Common myeloid progenitor, CD34-positive (primary cell): ENCODE data around the gene DBNL.

Source experiments
- CTCF ChIA-PET: fragments of 350-600 bp; sonication (Branson Sonifier 250); formaldehyde crosslinking; loops from one replicate; lab custom pipeline; 2021; ENCODE audit warnings: antibody characterized with exemption; lab: Charles Lee
- POLR2A ChIA-PET: fragments of 350-600 bp; sonication (Branson Sonifier 250); formaldehyde crosslinking; loops from one replicate; lab custom pipeline; 2021; ENCODE audit warnings: antibody characterized with exemption; lab: Charles Lee
- DNase-seq, 3 donors: peaks; one replicate each; pipeline versions ENCODE4 v3.0.0 to v3.0.0-alpha.2; 2013
- H3K27ac ChIP-seq, 2 experiments: 1 replicate in 1 of 2; 2 replicates in 1 of 2; pipeline ENCODE4 v1.7.0; 2013; ENCODE audit warnings: inconsistent platforms in 2 of 2, low read length in 2 of 2, mild to moderate bottlenecking in 2 of 2, low read depth in 1 of 2, moderate library complexity in 1 of 2; ENCODE audit not compliant: severe bottlenecking in 2 of 2, insufficient read depth in 1 of 2, poor library complexity in 1 of 2
- H3K27me3 ChIP-seq, 5 experiments: replicated peaks in 2 of 5; 1 replicate in 3 of 5; 2 replicates in 2 of 5; pipeline versions ENCODE4 v1.6.1 to v1.7.0; 2013; ENCODE audit warnings: low read length in 4 of 5, mild to moderate bottlenecking in 2 of 5, moderate library complexity in 2 of 5, inconsistent platforms in 1 of 5; ENCODE audit not compliant: insufficient read depth in 5 of 5, control insufficient read depth in 4 of 5
- H3K36me3 ChIP-seq, 4 experiments: 1 replicate in 2 of 4; 2 replicates in 2 of 4; pipeline versions ENCODE4 v1.6.1 to v1.7.0; 2013; ENCODE audit warnings: low read length in 3 of 4, control low read depth in 1 of 4, mild to moderate bottlenecking in 1 of 4; ENCODE audit not compliant: control insufficient read depth in 4 of 4, insufficient read depth in 4 of 4
- H3K4me1 ChIP-seq, 4 experiments: 1 replicate in 3 of 4; 2 replicates in 1 of 4; pipeline versions ENCODE4 v1.6.1 to v1.7.1; 2013; ENCODE audit warnings: low read length in 3 of 4, mild to moderate bottlenecking in 3 of 4, control low read depth in 1 of 4, inconsistent platforms in 1 of 4, moderate library complexity in 1 of 4; ENCODE audit not compliant: control insufficient read depth in 4 of 4, insufficient read depth in 4 of 4; ENCODE audit errors: control extremely low read depth in 1 of 4
- H3K4me3 ChIP-seq, 7 experiments: 1 replicate in 4 of 7; 2 replicates in 3 of 7; pipeline versions ENCODE4 v1.5.1 to v1.7.0; 2013; ENCODE audit warnings: mild to moderate bottlenecking in 7 of 7, low read length in 6 of 7, moderate library complexity in 6 of 7, inconsistent platforms in 2 of 7, low read depth in 2 of 7, control low read depth in 1 of 7; ENCODE audit not compliant: insufficient read depth in 4 of 7, control insufficient read depth in 1 of 7; ENCODE audit errors: extremely low read depth in 1 of 7
- H3K9me3 ChIP-seq, 5 experiments: 1 replicate in 4 of 5; 2 replicates in 1 of 5; pipeline versions ENCODE4 v1.6.1 to v1.7.1; 2013; ENCODE audit warnings: low read length in 4 of 5, mild to moderate bottlenecking in 2 of 5, inconsistent platforms in 1 of 5, low read depth in 1 of 5, moderate library complexity in 1 of 5; ENCODE audit not compliant: control insufficient read depth in 4 of 5, insufficient read depth in 2 of 5; ENCODE audit errors: control extremely low read depth in 1 of 5
- whole genome bisulfite sequencing: methylation state at CpG from one replicate; pipeline ENCODE4 v1.1.5; 2013; ENCODE audit not compliant: insufficient coverage; 5-methylcytosine and 5-hydroxymethylcytosine counted together

DBNL gene

GRCh38 chr7:44078521-44078920 lies 34.0 kb downstream of the DBNL start:
- POLR2A ChIA-PET = no interaction called here
- no peaks in the 10 kb centered on the region for H3K27me3 ChIP-seq
- DNase-seq = no peak
- no peak overlapping the region for H3K27ac ChIP-seq
- H3K36me3 ChIP-seq = peaks cover 5 to 68% (median 43%) of the 10 kb centered on the region in 4 experiments
- no peaks in the 10 kb centered on the region for H3K9me3 ChIP-seq
- WGBS = 100% methylated on average over 6 of the region's 8 CpGs
- CTCF ChIA-PET = interaction anchor here (0.9 kb wide), 1 partner anchor 13 kb away, joined by 3 read pairs; no protein-coding TSS in a partner anchor
- peaks cover 3 to 35% (median 26%) of the 10 kb centered on the region in 4 experiments for H3K4me1 ChIP-seq
- no peak overlapping the region for H3K4me3 ChIP-seq

- ChIA-PET CTCF (interaction anchor here (1.4 to 2.1 kb wide), 2 partner anchors 28 to 117 kb away, joined by 3 to 6 read pairs; no protein-coding TSS in a partner anchor), POLR2A (interaction anchor here (0.5 kb wide), 1 partner anchor 758 kb away, joined by 3 read pairs; no protein-coding TSS in a partner anchor)
- DNase-seq = no peak
- Histone ChIP-seq H3K27me3 (no peaks in the 10 kb centered on the region), H3K4me1 (peaks cover 3 to 25% (median 17%) of the 10 kb centered on the region in 4 experiments), H3K27ac (no peak overlapping the region), H3K36me3 (peaks cover 5 to 58% (median 42%) of the 10 kb centered on the region in 4 experiments), H3K4me3 (no peak overlapping the region), H3K9me3 (no peaks in the 10 kb centered on the region)
- WGBS = 97% methylated on average over 6 of the region's 11 CpGs
These were observed 35.0 kb downstream of the DBNL start for GRCh38 chr7:44079331-44080021.

- Histone ChIP-seq H3K27me3 (no peaks in the 10 kb centered on the region), H3K9me3 (no peaks in the 10 kb centered on the region), H3K27ac (no peak overlapping the region), H3K36me3 (peaks cover 5 to 58% (median 42%) of the 10 kb centered on the region in 4 experiments), H3K4me3 (no peak overlapping the region), H3K4me1 (peaks cover 3 to 23% (median 13%) of the 10 kb centered on the region in 4 experiments)
- ChIA-PET POLR2A (interaction anchor here (1.4 kb wide), 1 partner anchor 17 kb away, joined by 4 read pairs; no protein-coding TSS in a partner anchor), CTCF (interaction anchor here (1.4 to 2.1 kb wide), 3 partner anchors 12 to 117 kb away, joined by 3 to 6 read pairs (median 5); no protein-coding TSS in a partner anchor)
- WGBS = 100% methylated on average over 4 of the region's 5 CpGs
- no peak for DNase-seq
These were observed 35.6 kb downstream of the DBNL start for GRCh38 chr7:44080118-44080517.

- no peak for DNase-seq
- Histone ChIP-seq H3K4me1 (peaks cover 3 to 23% (median 13%) of the 10 kb centered on the region in 4 experiments), H3K36me3 (peaks cover 4 to 52% (median 40%) of the 10 kb centered on the region in 4 experiments), H3K27me3 (no peaks in the 10 kb centered on the region), H3K9me3 (no peaks in the 10 kb centered on the region), H3K4me3 (peak overlapping the region in 2 of 7 experiments; percentile 85 to 90), H3K27ac (no peak overlapping the region)
- ChIA-PET POLR2A (interaction anchor here (1.4 kb wide), 1 partner anchor 17 kb away, joined by 4 read pairs; no protein-coding TSS in a partner anchor), CTCF (interaction anchor here (1.2 to 2.1 kb wide), 4 partner anchors 8 to 116 kb away, joined by 3 to 6 read pairs (median 5); no protein-coding TSS in a partner anchor)
- WGBS = 96% methylated on average over 9 of the region's 11 CpGs
These were observed 36.3 kb downstream of the DBNL start for GRCh38 chr7:44080686-44081265.

GRCh38 chr7:44081266-44081748 lies 36.8 kb downstream of the DBNL start:
- ChIA-PET POLR2A (interaction anchor here (1.4 kb wide), 1 partner anchor 16 kb away, joined by 4 read pairs; no protein-coding TSS in a partner anchor), CTCF (interaction anchor here (1.2 to 2.1 kb wide), 4 partner anchors 9 to 116 kb away, joined by 3 to 6 read pairs (median 5); no protein-coding TSS in a partner anchor)
- DNase-seq = peak; percentile 58 to 89 (median 76)

GRCh38 chr7:44082541-44083207 lies 38.2 kb downstream of the DBNL start:
- DNase-seq = peak; percentile 98 to 100 (median 99)
- POLR2A ChIA-PET = no interaction called here
- CTCF ChIA-PET = no interaction called here
- H3K27ac ChIP-seq = peak overlapping the region in 1 of 2 experiments; percentile 70
- peaks cover 0 to 33% (median 23%) of the 10 kb centered on the region in 4 experiments for H3K36me3 ChIP-seq
- peak overlapping the region; percentile 28 to 80 (median 67) for H3K4me3 ChIP-seq
- H3K27me3 ChIP-seq = no peaks in the 10 kb centered on the region
- H3K9me3 ChIP-seq = no peaks in the 10 kb centered on the region
- H3K4me1 ChIP-seq = peaks cover 3 to 20% (median 13%) of the 10 kb centered on the region in 4 experiments
- 0% methylated on average over 33 of the region's 54 CpGs for WGBS

More at GRCh38 chr7:44081266-44081748, 36.8 kb downstream of the DBNL start:
- Histone ChIP-seq H3K27me3 (no peaks in the 10 kb centered on the region), H3K36me3 (peaks cover under 1 to 46% (median 35%) of the 10 kb centered on the region in 4 experiments), H3K27ac (no peak overlapping the region), H3K4me3 (peak overlapping the region in 6 of 7 experiments; percentile 19 to 90 (median 63)), H3K4me1 (peaks cover 3 to 23% (median 13%) of the 10 kb centered on the region in 4 experiments), H3K9me3 (no peaks in the 10 kb centered on the region)
- WGBS = 23% methylated on average over 3 of the region's 9 CpGs
